ENCODE results near the gene TMEM82. TPM values are rescaled to one million over a fixed set of nuclear protein-coding genes. Genes with fewer than 3 reads are reported as not detected.

TMEM82 gene
- total RNA-seq, 1 donor from 2014 or later = 1.1 TPM

DNA sequence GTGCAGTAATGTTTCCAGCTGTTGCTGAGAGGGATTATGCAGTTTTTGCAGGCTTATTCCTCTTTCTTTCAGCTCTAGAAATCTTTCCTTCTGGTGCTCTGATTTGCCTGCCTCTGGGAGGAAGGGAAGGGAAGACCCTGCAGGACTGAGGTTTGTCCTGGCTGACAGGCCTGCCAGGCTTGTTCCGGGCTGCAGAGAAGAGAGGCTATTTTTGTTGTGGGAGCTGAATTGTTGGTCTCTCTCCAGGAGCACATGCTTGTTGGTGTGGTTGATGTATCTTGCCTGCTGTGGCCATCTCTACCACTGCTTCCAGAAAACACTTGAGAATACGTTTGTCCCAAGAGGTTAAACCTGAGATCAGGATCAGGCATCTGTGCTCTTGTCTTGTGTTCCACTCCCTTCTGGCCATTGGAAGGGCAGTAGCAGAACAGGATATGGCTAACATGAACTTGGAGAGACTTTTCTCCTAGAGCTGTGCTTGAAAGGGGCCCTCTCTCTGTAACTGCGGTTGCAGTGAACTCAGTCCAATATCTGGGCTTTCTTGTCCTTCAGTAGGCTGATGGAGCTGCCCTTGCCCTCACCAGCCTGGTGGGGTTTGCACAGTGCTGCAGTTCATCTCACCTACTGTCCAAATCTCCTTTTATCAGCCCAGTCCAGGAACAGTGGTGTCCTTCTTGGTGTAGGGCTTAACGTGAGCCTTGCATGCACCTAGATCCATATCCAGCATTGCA is 27.7 kb upstream of the TMEM82 start:
- Mint-ChIP-seq H3K4me3 (no peak overlapping the region), H3K27ac (no peak overlapping the region), H3K27me3 (no peaks in the 10 kb centered on the region), H3K36me3 (peaks cover 5% of the 10 kb centered on the region), H3K9me3 (no peaks in the 10 kb centered on the region), H3K4me1 (ENCODE audit: unreplicated experiment) (peaks cover 6% of the 10 kb centered on the region)
- TF ChIP-seq, protein P1, sequence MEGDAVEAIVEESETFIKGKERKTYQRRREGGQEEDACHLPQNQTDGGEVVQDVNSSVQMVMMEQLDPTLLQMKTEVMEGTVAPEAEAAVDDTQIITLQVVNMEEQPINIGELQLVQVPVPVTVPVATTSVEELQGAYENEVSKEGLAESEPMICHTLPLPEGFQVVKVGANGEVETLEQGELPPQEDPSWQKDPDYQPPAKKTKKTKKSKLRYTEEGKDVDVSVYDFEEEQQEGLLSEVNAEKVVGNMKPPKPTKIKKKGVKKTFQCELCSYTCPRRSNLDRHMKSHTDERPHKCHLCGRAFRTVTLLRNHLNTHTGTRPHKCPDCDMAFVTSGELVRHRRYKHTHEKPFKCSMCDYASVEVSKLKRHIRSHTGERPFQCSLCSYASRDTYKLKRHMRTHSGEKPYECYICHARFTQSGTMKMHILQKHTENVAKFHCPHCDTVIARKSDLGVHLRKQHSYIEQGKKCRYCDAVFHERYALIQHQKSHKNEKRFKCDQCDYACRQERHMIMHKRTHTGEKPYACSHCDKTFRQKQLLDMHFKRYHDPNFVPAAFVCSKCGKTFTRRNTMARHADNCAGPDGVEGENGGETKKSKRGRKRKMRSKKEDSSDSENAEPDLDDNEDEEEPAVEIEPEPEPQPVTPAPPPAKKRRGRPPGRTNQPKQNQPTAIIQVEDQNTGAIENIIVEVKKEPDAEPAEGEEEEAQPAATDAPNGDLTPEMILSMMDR (conservative IDR thresholded peaks at IDR 0.05) = no peak
- DNase-seq (ENCODE audit: extremely low spot score, unreplicated experiment) = no peak

- Mint-ChIP-seq H3K27ac (no peak overlapping the region), H3K36me3 (peaks cover 8% of the 10 kb centered on the region), H3K4me3 (no peak overlapping the region), H3K9me3 (no peaks in the 10 kb centered on the region), H3K27me3 (no peaks in the 10 kb centered on the region), H3K4me1 (ENCODE audit: unreplicated experiment) (peaks cover 6% of the 10 kb centered on the region)
- no peak for DNase-seq (ENCODE audit: extremely low spot score, unreplicated experiment)
- TF ChIP-seq, protein P1 (conservative IDR thresholded peaks at IDR 0.05) = no peak
Observed at GRCh38 chr1:15717418-15718125, 24.7 kb upstream of the TMEM82 start.

DNA sequence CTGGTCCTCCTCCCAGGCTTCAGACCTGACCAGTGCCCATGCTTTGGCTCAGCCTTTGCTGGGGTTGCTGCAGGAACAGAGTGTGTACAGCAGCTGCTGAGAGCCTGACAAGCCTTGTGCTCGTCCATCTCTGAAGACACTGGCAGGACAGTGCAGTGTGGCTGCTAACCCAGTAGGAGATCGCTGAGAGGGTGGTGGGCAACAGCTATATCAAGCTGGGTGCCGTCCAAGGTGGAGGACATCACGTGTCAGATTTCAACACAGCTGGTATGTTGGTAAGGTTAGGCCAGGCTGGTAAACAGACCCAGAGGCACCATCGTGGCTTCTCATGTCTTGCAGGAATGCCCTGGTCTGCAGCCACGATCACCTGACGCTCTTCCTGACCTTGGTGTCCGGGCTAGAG is 24.1 kb upstream of the TMEM82 start:
- no peak overlapping the region for H3K27ac Mint-ChIP-seq
- TF ChIP-seq, protein P1 (conservative IDR thresholded peaks at IDR 0.05) = no peak
- H3K9me3 Mint-ChIP-seq = no peaks in the 10 kb centered on the region
- H3K4me3 Mint-ChIP-seq = no peak overlapping the region
- DNase-seq (ENCODE audit: extremely low spot score, unreplicated experiment) = no peak
- no peaks in the 10 kb centered on the region for H3K27me3 Mint-ChIP-seq
- H3K4me1 Mint-ChIP-seq (ENCODE audit: unreplicated experiment) = peaks cover 6% of the 10 kb centered on the region
- H3K36me3 Mint-ChIP-seq = peaks cover 12% of the 10 kb centered on the region

DNA sequence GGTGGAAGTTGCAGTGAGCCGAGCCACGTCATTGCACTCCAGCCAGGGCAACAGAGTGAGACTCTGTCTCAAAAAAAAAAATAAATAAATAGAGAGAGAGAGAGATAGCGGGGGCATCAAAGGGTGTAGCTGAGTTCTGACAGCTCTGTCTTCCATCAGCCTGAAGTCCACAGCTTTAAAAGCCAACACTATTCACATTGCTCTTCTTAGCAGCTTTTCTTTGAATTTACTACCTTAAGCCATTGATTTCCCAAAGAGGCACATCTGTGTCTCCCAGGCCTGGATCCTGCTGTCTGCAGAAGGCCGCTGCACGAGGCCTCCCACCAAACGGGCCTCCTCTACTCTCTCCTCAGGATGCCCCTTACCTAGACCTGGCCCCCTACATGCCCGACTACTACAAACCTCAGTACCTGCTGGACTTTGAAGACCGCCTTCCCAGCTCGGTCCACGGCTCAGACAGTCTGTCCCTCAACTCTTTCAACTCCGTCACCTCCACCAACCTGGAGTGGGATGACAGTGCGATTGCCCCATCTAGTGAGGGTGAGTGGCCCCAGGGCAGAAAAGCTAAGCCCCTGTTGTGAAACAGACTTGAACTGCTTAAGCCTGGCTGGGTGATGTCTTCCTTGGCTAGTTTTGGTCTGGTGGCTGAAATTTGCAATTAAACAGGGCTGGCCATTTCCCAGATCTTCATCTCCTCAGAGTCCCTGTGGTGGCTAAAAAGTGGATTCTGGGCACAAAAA is 22.7 kb upstream of the TMEM82 start:
- H3K4me1 Mint-ChIP-seq (ENCODE audit: unreplicated experiment) = peaks cover 2% of the 10 kb centered on the region
- H3K4me3 Mint-ChIP-seq = no peak overlapping the region
- H3K9me3 Mint-ChIP-seq = no peaks in the 10 kb centered on the region
- peaks cover 10% of the 10 kb centered on the region for H3K36me3 Mint-ChIP-seq
- TF ChIP-seq, protein P1 (conservative IDR thresholded peaks at IDR 0.05) = no peak
- H3K27me3 Mint-ChIP-seq = no peaks in the 10 kb centered on the region
- H3K27ac Mint-ChIP-seq = no peak overlapping the region
- no peak for DNase-seq (ENCODE audit: extremely low spot score, unreplicated experiment)

DNA sequence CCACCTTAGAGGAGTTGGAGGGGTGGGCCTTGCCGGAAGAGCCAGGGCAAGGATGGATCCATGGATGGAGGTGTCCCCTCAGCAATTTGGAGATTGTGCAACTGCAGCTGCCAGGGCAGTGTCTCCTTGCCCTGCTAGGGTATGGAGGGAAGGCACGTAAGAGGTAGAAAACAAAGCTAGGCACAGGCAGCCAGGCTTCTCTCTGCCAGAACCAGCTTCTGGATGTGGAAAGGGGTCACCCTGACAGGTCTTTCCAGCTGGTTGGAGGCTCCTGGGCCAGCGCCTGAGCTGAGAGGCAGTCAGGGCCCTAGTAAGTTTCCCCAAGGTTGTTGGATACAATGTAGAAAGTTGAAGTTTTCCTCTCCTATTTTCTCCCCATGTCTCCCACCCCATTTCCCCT is 21.4 kb upstream of the TMEM82 start:
- TF ChIP-seq, protein P1 (conservative IDR thresholded peaks at IDR 0.05) = no peak
- no peak for DNase-seq (ENCODE audit: extremely low spot score, unreplicated experiment)
- H3K36me3 Mint-ChIP-seq = peaks cover 8% of the 10 kb centered on the region
- no peak overlapping the region for H3K4me3 Mint-ChIP-seq
- no peak overlapping the region for H3K27ac Mint-ChIP-seq
- H3K9me3 Mint-ChIP-seq = no peaks in the 10 kb centered on the region
- no peaks in the 10 kb centered on the region for H3K4me1 Mint-ChIP-seq (ENCODE audit: unreplicated experiment)
- H3K27me3 Mint-ChIP-seq = no peaks in the 10 kb centered on the region
